OCI-LY1 (cell line): ENCODE measurements around the gene DDX49.

Experiments used
- EZH2 ChIP-seq: fragments of 200-600 bp; sonication (generic), shearing (Covaris generic); IDR thresholded peaks from 2 replicates; pipeline ENCODE4 v1.8.0; 2017; ENCODE audit warnings: borderline replicate concordance, mixed run types, mild to moderate bottlenecking, antibody characterized with exemption, low read length, moderate library complexity, mixed read lengths
- TF ChIP-seq, protein P1 (sequence below): fragments of 200-600 bp; sonication (generic), shearing (Covaris generic); IDR thresholded peaks from 2 replicates; pipeline ENCODE4 v1.5.1; 2017; ENCODE audit warnings: mild to moderate bottlenecking, antibody characterized with exemption, low read length, moderate library complexity, mixed read lengths

DNA sequence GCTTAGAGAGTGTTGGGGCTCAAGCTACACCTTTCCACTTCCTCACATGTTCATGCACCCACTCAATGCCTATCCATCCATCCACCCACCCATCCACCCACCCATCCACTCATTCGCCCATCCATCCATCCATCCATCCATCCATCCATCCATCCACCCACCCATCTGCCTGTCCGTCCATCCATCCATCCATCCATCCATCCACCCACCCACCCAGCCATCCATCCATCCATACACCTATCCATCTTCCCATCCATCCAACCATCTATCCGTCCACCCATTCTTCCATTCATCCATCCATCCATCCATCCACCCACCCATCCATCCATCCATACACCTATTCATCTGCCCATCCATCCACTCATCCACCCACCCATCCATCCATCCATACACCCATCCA lies 34.6 kb downstream of the DDX49 start:
- TF ChIP-seq, protein P1, sequence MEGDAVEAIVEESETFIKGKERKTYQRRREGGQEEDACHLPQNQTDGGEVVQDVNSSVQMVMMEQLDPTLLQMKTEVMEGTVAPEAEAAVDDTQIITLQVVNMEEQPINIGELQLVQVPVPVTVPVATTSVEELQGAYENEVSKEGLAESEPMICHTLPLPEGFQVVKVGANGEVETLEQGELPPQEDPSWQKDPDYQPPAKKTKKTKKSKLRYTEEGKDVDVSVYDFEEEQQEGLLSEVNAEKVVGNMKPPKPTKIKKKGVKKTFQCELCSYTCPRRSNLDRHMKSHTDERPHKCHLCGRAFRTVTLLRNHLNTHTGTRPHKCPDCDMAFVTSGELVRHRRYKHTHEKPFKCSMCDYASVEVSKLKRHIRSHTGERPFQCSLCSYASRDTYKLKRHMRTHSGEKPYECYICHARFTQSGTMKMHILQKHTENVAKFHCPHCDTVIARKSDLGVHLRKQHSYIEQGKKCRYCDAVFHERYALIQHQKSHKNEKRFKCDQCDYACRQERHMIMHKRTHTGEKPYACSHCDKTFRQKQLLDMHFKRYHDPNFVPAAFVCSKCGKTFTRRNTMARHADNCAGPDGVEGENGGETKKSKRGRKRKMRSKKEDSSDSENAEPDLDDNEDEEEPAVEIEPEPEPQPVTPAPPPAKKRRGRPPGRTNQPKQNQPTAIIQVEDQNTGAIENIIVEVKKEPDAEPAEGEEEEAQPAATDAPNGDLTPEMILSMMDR: no peak
- no peak for TF ChIP-seq EZH2
